Activated naive CD4-positive, alpha-beta T cell treated with anti-CD3 and anti-CD28 coated beads, Interleukin-2, amount 50 U/mL, for 16 hours (primary cell): ENCODE results near the gene FBXL17.
"Not testable (repeated sequence)": the region's sequence is repeated elsewhere in the genome, so short reads cannot be mapped to it uniquely, and the experiment has no call there.

ENCODE experiments used
- DNase-seq: peaks from one replicate; pipeline ENCODE4 v3.0.0-alpha.2; 2020

FBXL17 gene

GRCh38 chr5:108238936-108239887 lies 142.7 kb downstream of the FBXL17 start:
- no peak for DNase-seq

- DNase-seq = no peak
Measured at GRCh38 chr5:108238461-108238860, 143.4 kb downstream of the FBXL17 start.

GRCh38 chr5:108233617-108234155 lies 148.2 kb downstream of the FBXL17 start:
- DNase-seq = no peak

GRCh38 chr5:108232805-108233204 lies 149.1 kb downstream of the FBXL17 start:
- no peak for DNase-seq

GRCh38 chr5:108222011-108222410 lies 159.9 kb downstream of the FBXL17 start:
- no peak for DNase-seq

GRCh38 chr5:108220834-108221233 lies 161.1 kb downstream of the FBXL17 start:
- DNase-seq = no peak

GRCh38 chr5:108216890-108217289 lies 165.0 kb downstream of the FBXL17 start:
- no peak for DNase-seq

GRCh38 chr5:108214857-108215256 lies 167.0 kb downstream of the FBXL17 start:
- no peak for DNase-seq

GRCh38 chr5:108212775-108213346 lies 169.0 kb downstream of the FBXL17 start:
- DNase-seq = no peak

- DNase-seq = no peak
Measured at GRCh38 chr5:108206707-108207106, 175.2 kb downstream of the FBXL17 start.

GRCh38 chr5:108201721-108202120 lies 180.2 kb downstream of the FBXL17 start:
- DNase-seq = no peak

- no peak for DNase-seq
Measured at GRCh38 chr5:108196276-108196675, 185.6 kb downstream of the FBXL17 start.

- DNase-seq = no peak
Measured at GRCh38 chr5:108193021-108193795, 188.7 kb downstream of the FBXL17 start.

- DNase-seq = no peak
Measured at GRCh38 chr5:108184940-108185339, 197.0 kb downstream of the FBXL17 start.

GRCh38 chr5:108181975-108182374 lies 199.9 kb downstream of the FBXL17 start:
- no peak for DNase-seq

- no peak for DNase-seq
Measured at GRCh38 chr5:108174286-108174685, 207.6 kb downstream of the FBXL17 start.

GRCh38 chr5:108171759-108172158 lies 210.1 kb downstream of the FBXL17 start:
- no peak for DNase-seq

- no peak for DNase-seq
Measured at GRCh38 chr5:108168915-108169314, 213.0 kb downstream of the FBXL17 start.

GRCh38 chr5:108167174-108167573 lies 214.7 kb downstream of the FBXL17 start:
- no peak for DNase-seq

GRCh38 chr5:108164574-108164973 lies 217.3 kb downstream of the FBXL17 start:
- no peak for DNase-seq

GRCh38 chr5:108152854-108153253 lies 229.0 kb downstream of the FBXL17 start:
- DNase-seq = not testable (repeated sequence)

- DNase-seq = no peak
Measured at GRCh38 chr5:108149369-108149768, 232.5 kb downstream of the FBXL17 start.

GRCh38 chr5:108148715-108149139 lies 233.2 kb downstream of the FBXL17 start:
- DNase-seq = no peak
